ENCODE measurements around the gene PRPF8.

Gene PRPF8

DNA sequence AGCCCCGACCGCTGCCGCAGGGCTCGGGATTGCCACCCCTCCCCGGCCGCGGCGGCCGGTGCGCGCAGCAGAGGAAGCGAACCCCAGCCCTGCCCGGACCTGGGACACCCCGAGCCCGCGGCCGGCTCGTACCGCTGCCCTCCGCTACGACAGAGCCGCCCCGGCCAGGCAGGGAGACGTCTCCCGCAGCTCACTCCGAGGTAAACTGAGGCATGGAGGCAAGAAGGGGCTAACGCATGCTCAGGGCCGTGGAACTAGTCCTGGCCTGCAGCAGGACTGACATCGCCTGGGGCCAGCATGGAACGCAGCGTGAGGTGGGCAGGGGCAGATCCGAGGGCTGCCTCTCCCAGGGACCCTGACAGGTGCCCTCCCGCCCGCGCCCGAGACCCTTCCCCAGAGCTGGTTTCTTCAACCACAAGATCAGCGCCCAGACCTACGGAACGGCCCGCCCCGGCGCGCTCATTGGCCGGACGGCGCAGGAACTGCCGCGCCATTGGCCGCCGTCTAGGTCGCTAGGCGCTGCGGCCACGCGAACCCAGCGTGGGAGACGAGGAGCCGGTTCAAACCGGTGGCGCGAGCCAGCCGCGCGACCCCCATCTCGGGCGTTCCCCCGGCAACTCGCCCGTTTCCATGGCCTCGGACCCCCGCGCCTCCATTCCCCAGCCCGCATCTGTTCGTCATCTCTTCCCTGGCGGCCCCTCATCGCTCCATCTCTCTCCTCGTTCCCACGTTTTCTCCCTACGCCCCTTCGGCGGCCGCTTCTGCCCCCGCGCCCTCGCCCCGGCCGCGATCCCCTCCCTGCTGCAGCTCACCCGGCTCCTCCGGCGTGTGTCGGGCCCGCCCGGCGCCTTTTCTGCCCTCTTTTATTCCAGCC lies 56.4 kb downstream of the PRPF8 start, which contains the start of gene SLC43A2:
Gene SLC43A2 (minus strand): TSS at position 853 of the 874 bp plus-strand sequence. CDS start 960 bp downstream, outside the sequence.
- H3K4me1 Mint-ChIP-seq (ENCODE audit: low read depth in 2 of 2): peaks cover 10 to 14% of the 10 kb centered on the region in 2 donors
- H3K27ac Mint-ChIP-seq: peak within 1 kb of the TSS; percentile 98 to 99
- peaks cover 21% of the 10 kb centered on the region for H3K36me3 Mint-ChIP-seq (ENCODE audit: insufficient read depth)
- no peaks in the 10 kb centered on the region for H3K9me3 Mint-ChIP-seq
- peak within 1 kb of the TSS; percentile 98 to 100 for H3K4me3 Mint-ChIP-seq
- H3K27me3 Mint-ChIP-seq: peaks cover 6 to 19% of the 10 kb centered on the region in 2 donors
- ATAC-seq (replicated peaks) (peak; percentile 69), DNase-seq (peak; percentile 58 to 64 (median 62))

DNA sequence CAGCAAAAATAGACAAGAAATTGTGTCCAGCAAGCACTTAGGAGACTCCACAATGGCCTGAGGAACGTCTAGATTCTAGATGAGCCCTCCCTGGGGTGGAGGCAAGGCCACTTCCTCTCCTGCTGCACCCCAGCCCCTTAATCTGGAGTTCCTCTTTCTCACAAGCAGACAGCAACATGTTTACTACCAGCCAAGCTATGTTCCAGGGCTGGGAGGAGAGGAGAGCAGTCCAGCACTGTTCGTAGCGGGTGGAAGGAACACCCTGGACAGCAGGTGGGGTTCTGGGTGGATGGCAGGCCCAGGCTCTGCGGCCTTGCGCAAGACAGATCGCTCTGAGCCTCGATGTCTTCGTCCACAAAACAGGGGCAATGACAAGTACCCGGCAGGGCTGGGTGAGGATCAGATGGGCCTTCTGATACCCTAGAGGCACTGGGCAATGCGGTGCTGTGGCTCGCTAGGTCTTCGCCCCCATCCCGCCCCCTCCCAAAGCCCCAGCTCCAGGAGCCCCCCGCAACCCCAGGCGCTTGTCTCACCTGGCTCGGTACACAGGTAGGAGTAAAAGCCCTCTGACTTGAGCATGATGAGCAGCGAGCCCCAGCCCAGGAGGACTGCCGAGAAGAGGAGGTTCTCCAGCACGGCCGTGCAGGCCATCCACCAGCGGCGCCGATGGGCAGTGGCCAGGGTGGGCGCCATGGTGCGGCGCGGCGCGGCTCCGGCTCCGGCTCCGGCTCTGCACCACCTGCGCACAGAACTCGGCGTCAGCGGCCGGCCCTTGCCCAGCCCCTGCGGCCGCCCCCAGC lies 57.3 kb downstream of the PRPF8 start:
- Mint-ChIP-seq H3K9me3 (no peaks in the 10 kb centered on the region), H3K36me3 (ENCODE audit: insufficient read depth) (peaks cover 21% of the 10 kb centered on the region), H3K4me3 (peak overlapping the region; percentile 98 to 100), H3K27me3 (peaks cover 6 to 19% of the 10 kb centered on the region in 2 donors), H3K27ac (no peak overlapping the region), H3K4me1 (ENCODE audit: low read depth in 2 of 2) (peaks cover 10 to 14% of the 10 kb centered on the region in 2 donors)
- DNase-seq: no peak
- ATAC-seq (replicated peaks): no peak

DNA sequence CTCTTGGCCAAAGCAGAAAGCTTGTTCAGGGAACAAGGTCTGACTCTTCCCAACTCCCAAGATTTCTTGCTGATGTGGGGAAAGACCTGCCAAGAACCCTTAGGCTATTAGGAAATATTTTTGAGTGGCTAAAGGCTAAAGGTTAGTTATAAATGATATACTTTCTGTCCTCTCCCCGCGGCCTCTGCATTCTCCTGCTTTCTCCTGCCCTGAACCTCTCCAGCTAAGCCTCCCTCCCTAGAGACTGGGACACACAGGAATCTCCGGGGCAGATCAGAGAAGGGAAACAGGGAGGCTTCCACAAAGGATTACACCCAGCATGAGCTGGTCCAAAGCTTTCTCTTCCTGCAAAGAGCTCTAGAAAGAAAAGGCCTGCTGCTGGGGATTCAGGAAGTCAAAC lies 58.3 kb downstream of the PRPF8 start:
- no peaks in the 10 kb centered on the region for H3K9me3 Mint-ChIP-seq
- ATAC-seq (replicated peaks): no peak
- H3K36me3 Mint-ChIP-seq (ENCODE audit: insufficient read depth): peaks cover 21% of the 10 kb centered on the region
- no peak overlapping the region for H3K27ac Mint-ChIP-seq
- DNase-seq: no peak
- H3K4me1 Mint-ChIP-seq (ENCODE audit: low read depth in 2 of 2): peaks cover 10 to 14% of the 10 kb centered on the region in 2 donors
- peak overlapping the region; percentile 76 to 100 for H3K4me3 Mint-ChIP-seq
- peaks cover 6 to 19% of the 10 kb centered on the region in 2 donors for H3K27me3 Mint-ChIP-seq

DNA sequence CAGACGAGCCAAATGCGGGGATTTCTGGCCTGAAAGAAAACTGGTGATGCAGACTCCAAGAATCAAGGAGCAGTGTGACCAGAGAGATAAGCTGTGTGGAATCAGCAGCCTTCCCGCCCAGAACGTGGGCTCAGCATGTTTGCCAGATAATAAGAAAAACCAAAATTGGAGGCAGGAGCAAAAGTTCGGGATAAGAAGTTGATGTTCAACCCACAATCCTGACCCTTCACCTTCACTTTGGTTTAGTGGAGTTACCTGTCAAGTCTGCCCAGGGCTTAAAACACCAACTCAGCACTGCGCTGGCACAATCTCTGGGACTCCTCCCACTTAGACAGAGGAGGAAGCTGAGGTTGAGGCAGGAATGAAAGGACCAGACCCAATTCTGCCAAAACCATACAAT lies 59.1 kb downstream of the PRPF8 start:
- Mint-ChIP-seq H3K4me3 (no peak overlapping the region), H3K9me3 (no peaks in the 10 kb centered on the region), H3K27ac (no peak overlapping the region), H3K36me3 (ENCODE audit: insufficient read depth) (peaks cover 21% of the 10 kb centered on the region), H3K27me3 (peaks cover 6 to 19% of the 10 kb centered on the region in 2 donors), H3K4me1 (ENCODE audit: low read depth in 2 of 2) (peaks cover 10 to 14% of the 10 kb centered on the region in 2 donors)
- DNase-seq: no peak
- ATAC-seq (replicated peaks): no peak

- peaks cover 8 to 11% of the 10 kb centered on the region in 2 donors for H3K4me1 Mint-ChIP-seq (ENCODE audit: low read depth in 2 of 2)
- no peak overlapping the region for H3K4me3 Mint-ChIP-seq
- no peaks in the 10 kb centered on the region for H3K9me3 Mint-ChIP-seq
- H3K27me3 Mint-ChIP-seq: peaks cover 6 to 19% of the 10 kb centered on the region in 2 donors
- DNase-seq (no peak), ATAC-seq (replicated peaks) (no peak)
- H3K27ac Mint-ChIP-seq: no peak overlapping the region
- H3K36me3 Mint-ChIP-seq (ENCODE audit: insufficient read depth): peaks cover 18% of the 10 kb centered on the region
Observed at GRCh38 chr17:1625053-1625452, 59.6 kb downstream of the PRPF8 start.

GRCh38 chr17:1624650-1625049 lies 60.0 kb downstream of the PRPF8 start:
- Mint-ChIP-seq H3K27ac (no peak overlapping the region), H3K9me3 (no peaks in the 10 kb centered on the region), H3K4me3 (no peak overlapping the region), H3K36me3 (ENCODE audit: insufficient read depth) (peaks cover 17% of the 10 kb centered on the region), H3K27me3 (peaks cover 6 to 19% of the 10 kb centered on the region in 2 donors), H3K4me1 (ENCODE audit: low read depth in 2 of 2) (peaks cover 7 to 10% of the 10 kb centered on the region in 2 donors)
- no peak for ATAC-seq (replicated peaks)
- DNase-seq: no peak

- no peak overlapping the region for H3K27ac Mint-ChIP-seq
- ATAC-seq (replicated peaks) (no peak), DNase-seq (no peak)
- H3K36me3 Mint-ChIP-seq (ENCODE audit: insufficient read depth): peaks cover 7% of the 10 kb centered on the region
- no peaks in the 10 kb centered on the region for H3K9me3 Mint-ChIP-seq
- H3K4me3 Mint-ChIP-seq: no peak overlapping the region
- peaks cover 6 to 19% of the 10 kb centered on the region in 2 donors for H3K27me3 Mint-ChIP-seq
- H3K4me1 Mint-ChIP-seq (ENCODE audit: low read depth in 2 of 2): peaks cover 0 to 4% of the 10 kb centered on the region in 2 donors
Observed at GRCh38 chr17:1623057-1623630, 61.5 kb downstream of the PRPF8 start.

DNA sequence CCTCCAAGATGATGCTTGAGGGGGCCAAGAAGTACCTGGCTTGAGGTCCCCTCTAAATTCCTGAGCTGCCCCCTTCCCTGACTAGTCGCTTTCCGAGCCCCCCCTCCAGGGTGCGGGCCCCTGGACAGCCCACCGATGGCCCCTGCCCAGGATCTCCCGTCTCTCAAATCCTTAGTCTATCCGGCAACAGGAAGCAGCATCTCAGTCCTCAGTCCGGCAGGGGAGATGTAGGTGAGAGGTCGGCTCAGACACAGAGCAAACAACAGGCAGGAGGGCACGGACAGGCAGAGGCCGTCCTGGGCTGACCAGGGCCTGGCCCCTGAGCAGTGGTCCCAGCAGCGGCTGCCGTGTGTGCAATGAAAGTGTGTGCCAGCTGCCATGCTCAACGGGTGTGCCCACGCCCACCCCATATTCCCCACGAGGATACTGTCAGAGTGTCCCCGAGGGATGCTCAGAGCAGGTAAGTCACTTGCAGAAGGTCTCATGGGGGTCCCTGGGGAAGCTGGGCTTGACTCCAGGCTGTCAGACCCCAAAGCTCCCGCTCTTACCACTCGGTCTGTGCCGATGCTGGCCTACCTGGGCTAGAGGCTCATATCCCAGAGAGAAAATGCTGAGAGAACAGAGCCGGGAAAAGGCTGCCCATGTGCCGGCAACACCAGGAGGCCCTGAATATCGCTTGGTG lies 63.3 kb downstream of the PRPF8 start:
- no peak for ATAC-seq (replicated peaks)
- Mint-ChIP-seq H3K9me3 (no peaks in the 10 kb centered on the region), H3K27ac (no peak overlapping the region), H3K27me3 (peaks cover 3 to 10% of the 10 kb centered on the region in 2 donors), H3K4me3 (no peak overlapping the region), H3K4me1 (ENCODE audit: low read depth in 2 of 2) (peaks cover under 1 to 1% of the 10 kb centered on the region in 2 donors), H3K36me3 (ENCODE audit: insufficient read depth) (peaks cover 8% of the 10 kb centered on the region)
- no peak for DNase-seq

DNA sequence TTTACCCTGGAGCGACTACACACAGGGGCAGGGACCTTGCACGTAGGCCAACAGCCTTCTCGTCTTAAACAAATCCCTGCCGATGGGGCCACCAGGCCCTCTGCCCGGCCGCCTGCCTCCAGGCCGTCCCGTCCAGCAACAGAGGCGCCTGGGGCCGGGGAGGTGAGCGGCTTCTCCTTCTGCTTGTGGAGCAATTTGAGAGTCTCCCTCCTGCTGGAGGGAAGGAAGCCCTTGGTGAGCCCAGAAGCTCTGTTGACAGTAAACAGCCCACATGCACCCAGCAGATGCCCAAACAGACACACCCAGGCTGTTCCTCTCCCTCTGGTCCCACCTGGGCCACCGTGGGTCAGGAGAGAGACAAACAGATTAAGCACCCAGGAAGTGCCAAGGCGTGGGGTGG lies 64.2 kb downstream of the PRPF8 start:
- no peak for ATAC-seq (replicated peaks)

GRCh38 chr17:1617620-1618174 lies 67.0 kb downstream of the PRPF8 start:
- Mint-ChIP-seq H3K4me1 (ENCODE audit: low read depth in 2 of 2) (peaks cover 0 to 1% of the 10 kb centered on the region in 2 donors), H3K4me3 (no peak overlapping the region)

More for the DNA sequence above, 64.2 kb downstream of the PRPF8 start:
- peaks cover 0 to 1% of the 10 kb centered on the region in 2 donors for H3K4me1 Mint-ChIP-seq (ENCODE audit: low read depth in 2 of 2)
- no peak overlapping the region for H3K4me3 Mint-ChIP-seq
- no peak overlapping the region for H3K27ac Mint-ChIP-seq
- peaks cover 0 to under 1% of the 10 kb centered on the region in 2 donors for H3K27me3 Mint-ChIP-seq
- peaks cover 5% of the 10 kb centered on the region for H3K36me3 Mint-ChIP-seq (ENCODE audit: insufficient read depth)
- DNase-seq: no peak
- H3K9me3 Mint-ChIP-seq: no peaks in the 10 kb centered on the region

GRCh38 chr17:1616101-1616500 lies 68.6 kb downstream of the PRPF8 start:
- ATAC-seq (replicated peaks): no peak
- H3K4me3 Mint-ChIP-seq: no peak overlapping the region
- H3K27ac Mint-ChIP-seq: no peak overlapping the region
- DNase-seq: no peak
- peaks cover 3% of the 10 kb centered on the region for H3K36me3 Mint-ChIP-seq (ENCODE audit: insufficient read depth)
- no peaks in the 10 kb centered on the region for H3K9me3 Mint-ChIP-seq
- H3K4me1 Mint-ChIP-seq (ENCODE audit: low read depth in 2 of 2): peaks cover 0 to 1% of the 10 kb centered on the region in 2 donors
- no peaks in the 10 kb centered on the region for H3K27me3 Mint-ChIP-seq

More at GRCh38 chr17:1617620-1618174, 67.0 kb downstream of the PRPF8 start:
- DNase-seq: no peak
- no peaks in the 10 kb centered on the region for H3K27me3 Mint-ChIP-seq
- ATAC-seq (replicated peaks): no peak
- H3K9me3 Mint-ChIP-seq: no peaks in the 10 kb centered on the region
- no peak overlapping the region for H3K27ac Mint-ChIP-seq
- peaks cover 3% of the 10 kb centered on the region for H3K36me3 Mint-ChIP-seq (ENCODE audit: insufficient read depth)

DNA sequence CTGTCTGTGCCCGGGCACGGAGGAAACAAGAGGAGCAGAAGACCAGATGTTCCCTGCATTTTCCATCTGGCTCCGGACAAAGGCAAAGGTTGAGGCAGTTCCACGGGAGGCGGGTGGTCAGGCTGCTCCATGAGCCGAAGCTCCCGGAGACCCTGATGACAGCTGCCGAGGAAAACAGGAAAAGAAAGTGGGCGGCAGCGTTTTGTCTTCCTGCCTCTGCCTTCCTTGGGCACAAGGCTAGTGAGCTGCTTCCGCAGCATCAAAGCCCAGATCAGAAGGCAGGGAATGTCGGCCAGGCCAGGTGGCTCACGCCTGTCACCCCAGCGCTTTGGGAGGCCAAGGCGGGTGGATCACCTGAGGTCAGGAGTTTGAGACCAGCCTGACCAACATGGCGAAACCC lies 72.3 kb downstream of the PRPF8 start:
- H3K36me3 Mint-ChIP-seq (ENCODE audit: insufficient read depth): peaks cover 6% of the 10 kb centered on the region
- H3K4me3 Mint-ChIP-seq: no peak overlapping the region
- DNase-seq: no peak

More for the DNA sequence above, 72.3 kb downstream of the PRPF8 start:
- Mint-ChIP-seq H3K4me1 (ENCODE audit: low read depth in 2 of 2) (peaks cover under 1% of the 10 kb centered on the region in 2 donors), H3K9me3 (no peaks in the 10 kb centered on the region), H3K27ac (no peak overlapping the region), H3K27me3 (no peaks in the 10 kb centered on the region)
- no peak for ATAC-seq (replicated peaks)
